SHP77 (cell line): ENCODE measurements around the gene UBE2K.
"Not testable (repeated sequence)": the region's sequence is repeated elsewhere in the genome, so short reads cannot be mapped to it uniquely, and the experiment has no call there.

Experiments
- DNase-seq, 2 experiments: peaks; one replicate each; lab custom pipeline; 2025; lab: John Stamatoyannopoulos, UW

Gene UBE2K

GRCh38 chr4:39689970-39690369, 8.0 kb upstream of the UBE2K start:
- no peak for DNase-seq

GRCh38 chr4:39698424-39699009, 581 bp downstream of the UBE2K start:
- peak in 1 of 2 experiments; percentile 16 for DNase-seq

GRCh38 chr4:39699687-39700409, 1.9 kb downstream of the UBE2K start:
- DNase-seq = no peak

GRCh38 chr4:39700554-39700953, 2.6 kb downstream of the UBE2K start:
- DNase-seq = no peak

GRCh38 chr4:39702716-39703115, 4.8 kb downstream of the UBE2K start:
- no peak for DNase-seq

GRCh38 chr4:39704789-39705188, 6.9 kb downstream of the UBE2K start:
- not testable (repeated sequence) for DNase-seq

- no peak for DNase-seq
These were observed 8.4 kb downstream of the UBE2K start for GRCh38 chr4:39706334-39706733.

- no peak for DNase-seq
These were observed 9.0 kb downstream of the UBE2K start for GRCh38 chr4:39706741-39707511.

GRCh38 chr4:39710098-39710896, 12.4 kb downstream of the UBE2K start:
- DNase-seq = no peak

GRCh38 chr4:39712819-39713607, 15.1 kb downstream of the UBE2K start:
- DNase-seq = no peak

- DNase-seq = no peak
These were observed 15.8 kb downstream of the UBE2K start for GRCh38 chr4:39713691-39714090.

- DNase-seq = no peak
These were observed 16.2 kb downstream of the UBE2K start for GRCh38 chr4:39714166-39714565.

- no peak for DNase-seq
These were observed 17.9 kb downstream of the UBE2K start for GRCh38 chr4:39715788-39716187.

GRCh38 chr4:39716356-39716755, 18.4 kb downstream of the UBE2K start:
- DNase-seq = no peak

GRCh38 chr4:39717743-39718142, 19.8 kb downstream of the UBE2K start:
- not testable (repeated sequence) for DNase-seq

- no peak for DNase-seq
These were observed 20.7 kb downstream of the UBE2K start for GRCh38 chr4:39718366-39719323.

- DNase-seq = no peak
These were observed 22.1 kb downstream of the UBE2K start for GRCh38 chr4:39719804-39720580.

GRCh38 chr4:39721273-39721672, 23.3 kb downstream of the UBE2K start:
- not testable (repeated sequence) for DNase-seq

GRCh38 chr4:39721788-39722187, 23.9 kb downstream of the UBE2K start:
- DNase-seq = no peak
